Stimulated activated CD8-positive, alpha-beta memory T cell treated with anti-CD3 and anti-CD28 coated beads, Interleukin-15, amount 100 ng/mL, for 24 hours (primary cell): Measurements from ENCODE around the gene OPN1LW.
"Not testable (repeated sequence)": the region's sequence is repeated elsewhere in the genome, so short reads cannot be mapped to it uniquely, and the experiment has no call there.

Experiments
- DNase-seq: peaks from one replicate; pipeline ENCODE4 v3.0.0-alpha.2; 2020; ENCODE audit warnings: low read depth

The OPN1LW gene

DNA sequence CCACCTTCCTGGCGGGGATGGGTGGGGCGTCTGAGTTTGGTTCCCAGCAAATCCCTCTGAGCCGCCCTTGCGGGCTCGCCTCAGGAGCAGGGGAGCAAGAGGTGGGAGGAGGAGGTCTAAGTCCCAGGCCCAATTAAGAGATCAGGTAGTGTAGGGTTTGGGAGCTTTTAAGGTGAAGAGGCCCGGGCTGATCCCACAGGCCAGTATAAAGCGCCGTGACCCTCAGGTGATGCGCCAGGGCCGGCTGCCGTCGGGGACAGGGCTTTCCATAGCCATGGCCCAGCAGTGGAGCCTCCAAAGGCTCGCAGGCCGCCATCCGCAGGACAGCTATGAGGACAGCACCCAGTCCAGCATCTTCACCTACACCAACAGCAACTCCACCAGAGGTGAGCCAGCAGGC is at the start of gene OPN1LW:
Gene OPN1LW, plus strand, starts transcription at position 234 of the 400 bp plus-strand sequence. Its CDS starts 41 bp downstream, at position 275.
- DNase-seq: not testable (repeated sequence)

DNA sequence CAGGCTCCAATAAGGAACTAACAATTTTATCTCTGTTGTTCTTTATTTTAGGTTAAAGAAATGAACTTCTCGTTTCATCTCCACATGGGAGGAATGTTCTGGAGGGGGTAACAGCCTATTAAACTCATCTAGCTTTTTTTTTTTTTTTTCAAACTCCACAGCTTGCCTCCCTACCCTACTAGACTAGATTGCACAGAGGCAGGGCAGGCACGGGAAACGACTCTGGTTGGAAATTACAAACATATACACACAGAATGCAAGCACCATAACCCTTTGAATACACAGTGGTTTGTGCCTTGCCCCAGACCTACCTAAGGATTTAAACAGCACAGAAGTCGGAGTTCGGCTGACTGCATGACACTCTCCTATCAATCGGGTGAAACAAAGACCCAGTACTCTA is 49.2 kb upstream of the OPN1LW start:
- DNase-seq: no peak

DNA sequence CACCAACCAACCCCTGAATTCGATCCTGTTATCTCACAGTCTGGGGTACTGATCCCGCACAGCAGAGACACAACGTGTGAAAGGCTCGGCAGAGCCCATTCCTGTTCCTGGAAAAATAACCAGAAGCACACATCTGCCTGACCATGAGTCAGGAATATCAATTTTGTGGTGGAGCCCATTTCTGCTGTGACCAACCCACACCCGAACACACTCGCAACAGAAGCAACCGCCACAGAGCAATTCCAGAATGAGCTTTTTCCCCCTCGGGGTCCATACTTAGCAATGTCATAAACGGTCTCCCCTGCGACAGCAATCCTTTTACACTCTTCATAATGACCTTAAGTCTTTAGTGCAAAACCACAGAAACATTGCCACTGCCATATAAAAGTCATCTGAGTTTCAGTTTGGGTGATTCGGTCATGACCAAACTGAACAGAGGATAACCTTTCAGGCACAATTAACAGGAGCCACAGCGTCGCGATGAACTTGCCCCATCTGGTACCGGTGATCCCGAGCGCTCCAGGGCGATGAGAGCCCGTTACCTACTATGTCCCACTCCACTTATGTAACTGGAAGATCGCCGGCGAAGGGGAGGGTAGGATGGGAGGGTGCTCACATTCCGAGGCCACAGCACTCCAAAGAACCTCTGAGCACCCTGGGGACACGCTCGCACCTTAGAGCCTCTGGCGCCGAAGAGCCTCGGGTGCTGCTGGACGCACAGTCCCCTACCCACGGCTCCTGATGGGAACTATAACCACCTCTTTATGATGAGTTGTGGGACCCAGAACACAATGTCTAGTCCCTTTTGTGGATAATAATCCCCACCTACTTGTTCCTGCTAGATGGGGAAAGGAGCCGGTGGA is 47.7 kb upstream of the OPN1LW start:
- DNase-seq: no peak

DNA sequence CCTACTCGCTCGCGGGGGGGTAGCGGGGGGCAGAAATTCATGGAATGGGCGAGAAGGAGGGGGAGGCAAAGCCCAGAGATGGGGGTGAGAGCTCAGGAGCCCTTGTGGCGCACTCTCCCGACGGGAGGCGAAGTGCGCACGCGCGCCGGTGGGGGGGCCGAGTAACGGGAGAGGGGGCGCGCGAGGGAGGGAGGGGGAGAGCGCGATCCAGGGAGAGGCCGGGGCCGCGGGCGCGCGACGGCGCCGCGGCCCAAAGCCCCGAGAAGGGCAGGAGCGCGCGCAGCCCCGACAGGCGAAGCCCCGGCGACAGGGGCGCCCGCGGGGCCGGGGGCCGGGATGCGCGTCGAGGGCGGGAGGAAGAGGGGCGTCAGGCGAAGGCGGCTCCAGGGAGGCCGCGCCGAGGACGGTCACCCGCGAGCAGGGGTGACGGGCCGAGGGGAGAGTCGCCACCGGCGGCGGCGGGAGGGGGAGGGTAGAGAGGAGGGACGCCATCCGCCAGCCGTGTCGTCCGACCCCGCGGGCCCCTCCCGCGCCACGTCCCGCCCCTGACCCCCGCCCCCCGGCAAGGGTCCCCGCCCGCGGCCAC is 46.9 kb upstream of the OPN1LW start:
- peak; percentile 36 for DNase-seq

DNA sequence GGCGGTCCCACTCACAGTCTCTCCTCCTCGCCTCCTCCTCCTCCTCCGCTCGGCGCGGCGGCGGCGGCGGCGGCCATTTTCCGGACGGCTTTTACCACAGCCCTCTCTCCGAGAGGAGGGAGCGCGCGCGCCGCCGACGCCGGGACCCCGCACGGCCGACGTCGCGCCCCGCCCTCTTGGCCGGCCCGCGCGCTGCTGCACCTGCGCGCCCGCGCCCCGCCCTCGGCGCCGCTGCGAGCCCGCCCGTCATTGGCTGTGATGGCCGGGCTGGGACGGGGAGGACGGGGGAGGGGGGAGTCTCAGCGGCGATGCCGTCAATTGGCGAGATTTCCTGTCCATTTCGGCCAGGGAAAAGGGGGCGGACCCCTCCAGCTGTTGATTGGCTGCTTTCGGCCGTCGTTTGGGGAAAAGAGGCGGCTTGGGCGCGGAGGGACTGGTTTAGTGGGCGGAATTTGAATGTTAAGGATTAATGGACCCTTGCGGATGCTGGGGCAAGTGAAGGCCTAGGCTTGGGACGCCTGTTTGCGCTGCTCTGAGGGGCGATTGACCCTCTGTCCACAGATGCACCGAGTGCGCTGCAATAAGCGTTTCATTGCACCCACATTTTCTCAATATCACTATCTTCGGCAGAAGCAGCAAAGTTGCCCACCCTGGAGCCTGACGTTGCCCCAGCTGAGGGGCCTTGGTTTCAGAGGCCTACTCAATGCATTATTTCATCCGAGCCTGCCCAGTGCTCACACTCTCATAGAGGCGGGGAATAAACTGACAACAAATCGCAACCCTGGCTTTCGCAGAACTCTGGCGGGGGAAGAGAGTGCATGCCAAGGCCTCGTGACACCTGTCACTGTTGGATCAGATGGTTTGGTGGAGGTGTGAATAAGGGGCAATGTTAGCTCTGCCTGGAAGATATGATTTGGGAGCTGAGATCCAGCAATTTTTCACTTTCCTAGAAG is 46.2 kb upstream of the OPN1LW start, which contains the start of gene MECP2:
Gene MECP2, minus strand, starts transcription at position 129 of the 953 bp plus-strand sequence.
- DNase-seq: peak; percentile 63

DNA sequence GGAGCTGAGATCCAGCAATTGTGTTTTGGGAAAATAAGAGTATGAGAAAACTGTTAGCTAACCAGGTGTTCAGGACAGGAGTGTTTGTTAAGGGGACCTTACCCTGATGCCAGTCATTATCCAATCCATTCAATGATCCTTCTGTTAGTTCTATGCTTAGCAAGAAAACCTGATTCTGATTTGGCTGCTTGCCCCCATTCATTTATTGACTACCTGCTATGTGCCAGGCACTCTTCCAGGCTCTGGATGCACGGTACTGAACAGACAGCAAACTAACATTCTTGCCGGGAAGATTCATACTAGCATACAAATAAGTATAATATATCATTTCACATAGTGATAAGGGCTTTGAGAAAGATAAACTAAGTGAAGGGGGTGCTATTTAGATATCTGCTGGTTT is 45.5 kb upstream of the OPN1LW start:
- DNase-seq: no peak

DNA sequence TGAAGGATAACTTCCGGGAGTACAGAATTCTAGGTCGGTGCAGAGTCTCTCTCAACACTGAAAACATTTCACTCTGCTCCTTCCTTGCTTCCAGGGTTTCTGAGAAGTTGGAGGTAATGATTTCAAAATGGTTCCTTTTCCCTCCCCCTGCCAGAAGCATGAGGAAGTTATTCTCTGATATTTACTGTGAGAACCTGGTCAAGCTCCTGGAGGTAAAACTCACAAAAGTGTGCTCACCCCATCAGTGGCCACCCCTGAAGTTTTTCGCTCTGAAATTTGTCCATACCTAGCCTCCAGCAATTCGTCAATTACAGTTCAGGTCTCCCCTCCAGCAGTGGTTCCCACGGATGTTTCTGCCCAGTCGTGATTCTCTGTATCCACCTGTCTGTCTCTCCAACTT is 30.3 kb upstream of the OPN1LW start:
- DNase-seq: no peak

DNA sequence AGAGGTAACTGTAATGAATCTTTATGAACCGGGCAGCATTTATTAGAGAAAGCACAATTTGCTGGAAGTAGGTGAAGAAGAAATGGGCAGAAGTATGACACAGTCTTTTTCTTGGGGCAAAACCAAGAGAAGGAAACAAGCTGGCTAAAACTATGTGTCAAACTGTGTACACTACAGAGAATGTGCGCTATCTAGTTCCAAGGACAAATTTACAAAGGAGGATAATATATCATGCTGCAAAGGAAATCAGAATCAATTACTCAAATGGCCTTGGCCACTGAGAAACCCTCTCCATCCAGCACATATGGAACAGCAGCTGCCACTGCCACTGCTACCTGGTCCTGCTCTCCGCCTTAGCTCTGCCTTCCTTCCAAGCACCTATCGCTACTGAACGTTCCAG is 29.4 kb upstream of the OPN1LW start:
- no peak for DNase-seq

DNA sequence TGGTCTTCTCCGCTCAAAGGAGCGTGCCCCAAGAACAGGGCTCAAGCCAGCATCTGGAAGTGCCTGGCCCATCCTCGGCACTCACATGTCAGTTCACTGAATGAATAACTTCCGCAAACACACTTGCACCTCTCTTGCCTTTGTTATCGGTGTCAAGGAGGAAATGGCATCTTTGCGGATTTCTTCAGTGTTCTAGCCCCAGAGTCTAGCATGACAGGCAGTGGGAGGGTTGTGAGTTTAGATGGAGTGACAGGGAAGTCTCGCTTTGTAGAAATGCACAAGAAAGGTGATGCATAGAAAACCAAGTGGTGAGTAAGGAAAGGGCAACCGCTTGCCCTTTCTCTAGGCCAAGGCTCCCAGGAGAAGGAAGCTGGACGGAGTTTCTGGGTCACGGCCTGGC is 29.0 kb upstream of the OPN1LW start:
- no peak for DNase-seq

DNA sequence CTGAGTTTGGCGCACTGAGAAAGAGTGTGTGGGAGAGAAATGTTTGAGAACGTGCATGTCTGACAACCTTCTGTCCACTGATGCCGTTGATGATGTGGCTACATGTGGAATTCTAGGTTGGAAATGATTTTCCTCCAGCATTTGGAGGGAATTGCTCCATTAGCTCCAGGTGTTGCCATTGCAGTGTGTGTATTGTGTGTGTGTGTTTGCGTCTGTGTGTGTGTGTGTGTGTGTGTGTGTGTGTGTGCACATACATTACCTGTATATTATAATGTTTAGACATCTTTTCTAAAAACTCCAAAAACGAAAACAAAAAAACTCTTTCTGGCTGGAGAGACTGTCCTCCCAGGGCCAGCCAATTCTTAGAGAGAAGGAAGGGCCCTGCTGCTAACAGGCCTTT is 28.3 kb upstream of the OPN1LW start:
- no peak for DNase-seq

DNA sequence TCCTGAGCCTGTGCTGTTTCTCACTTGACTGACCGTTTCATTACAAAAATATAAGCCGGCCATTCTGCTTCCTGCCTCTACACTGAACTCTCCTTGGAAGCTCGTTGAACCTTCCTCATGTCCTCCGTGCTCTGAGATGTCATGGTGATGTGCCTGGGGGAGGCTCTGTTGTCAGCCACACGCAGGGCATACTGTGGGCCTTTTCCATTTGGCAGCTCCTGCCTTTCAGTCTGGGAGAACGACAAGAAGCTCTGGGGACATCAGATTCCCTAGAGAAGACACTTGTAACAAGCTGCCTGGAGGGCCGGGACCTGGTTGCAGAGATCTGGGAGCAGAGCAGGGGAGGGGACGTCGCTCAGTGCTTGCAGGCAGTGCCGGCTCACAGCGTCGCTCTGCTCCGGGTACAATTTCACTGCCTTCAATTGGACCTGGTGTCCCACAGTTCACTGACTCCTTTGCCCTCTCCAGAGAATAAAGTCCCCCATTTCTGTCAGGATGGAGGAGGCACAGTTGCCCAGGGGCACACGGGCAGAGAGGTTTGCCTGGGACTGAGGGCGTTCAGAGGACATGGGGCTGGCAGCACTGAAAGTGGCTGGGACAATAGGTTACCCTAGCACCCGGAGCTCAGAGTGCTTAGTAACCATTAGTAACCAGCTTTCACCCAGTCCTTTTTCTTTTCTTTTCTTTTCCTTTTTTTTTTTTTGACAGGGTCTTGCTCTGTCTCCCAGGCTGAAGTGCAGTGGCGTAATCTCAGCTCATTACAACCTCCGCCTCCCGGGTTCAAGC is 27.4 kb upstream of the OPN1LW start:
- no peak for DNase-seq

DNA sequence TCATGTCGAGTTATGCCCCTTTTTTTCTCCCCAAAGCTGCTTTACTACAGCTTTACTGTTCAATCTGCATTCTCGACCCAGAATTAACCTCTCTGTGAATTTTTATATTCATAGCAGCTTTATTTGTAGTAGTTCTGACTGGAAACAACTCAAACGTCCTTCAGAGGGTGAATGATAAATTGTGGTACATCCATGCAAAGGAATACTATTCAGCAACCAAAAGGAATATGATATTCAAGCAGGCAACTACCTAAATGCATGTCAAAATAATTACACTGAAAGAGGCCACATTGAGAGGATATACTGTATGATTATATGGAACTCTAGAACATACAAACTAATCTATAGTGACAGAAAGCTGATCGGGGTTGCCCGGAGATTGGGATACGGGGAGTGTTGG is 26.5 kb upstream of the OPN1LW start:
- DNase-seq: no peak

DNA sequence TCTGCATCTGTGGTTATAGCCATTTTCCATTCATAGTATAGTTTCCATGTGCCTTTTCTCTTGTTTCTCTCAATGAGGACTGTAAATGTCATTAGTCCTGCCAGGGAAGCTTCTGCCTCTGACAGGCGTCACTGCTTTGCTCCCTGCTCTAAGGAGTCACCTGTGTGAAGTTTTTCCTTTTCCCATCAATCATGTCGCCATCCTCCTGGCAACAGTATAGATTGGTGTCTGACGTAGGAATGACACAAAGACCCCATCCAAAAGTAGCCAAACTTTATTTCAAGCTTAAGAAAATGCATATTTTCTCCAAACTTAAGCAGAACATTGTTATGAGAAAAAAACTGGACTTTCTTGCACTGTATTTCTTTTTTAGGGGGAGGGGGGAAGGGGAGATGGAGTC is 23.5 kb upstream of the OPN1LW start:
- no peak for DNase-seq

DNA sequence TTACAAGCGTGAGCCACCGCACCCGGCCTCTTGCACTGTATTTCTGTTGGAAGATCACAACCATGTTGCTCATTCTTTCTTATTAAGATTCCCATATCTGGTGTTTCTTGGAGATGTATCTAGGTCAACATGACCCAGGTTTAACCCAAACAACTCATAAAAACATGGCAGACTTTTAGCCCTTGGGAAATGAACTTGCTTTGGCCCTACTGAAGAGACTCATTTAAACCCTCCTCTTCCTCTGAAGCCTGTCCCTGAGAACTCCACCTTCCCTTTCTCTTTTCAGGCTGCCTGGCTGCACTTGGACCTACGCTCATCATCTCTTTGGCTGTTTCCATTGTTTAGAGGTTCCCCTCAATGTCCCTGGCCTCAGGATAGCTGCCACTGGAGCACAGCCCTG is 22.8 kb upstream of the OPN1LW start:
- DNase-seq: no peak

DNA sequence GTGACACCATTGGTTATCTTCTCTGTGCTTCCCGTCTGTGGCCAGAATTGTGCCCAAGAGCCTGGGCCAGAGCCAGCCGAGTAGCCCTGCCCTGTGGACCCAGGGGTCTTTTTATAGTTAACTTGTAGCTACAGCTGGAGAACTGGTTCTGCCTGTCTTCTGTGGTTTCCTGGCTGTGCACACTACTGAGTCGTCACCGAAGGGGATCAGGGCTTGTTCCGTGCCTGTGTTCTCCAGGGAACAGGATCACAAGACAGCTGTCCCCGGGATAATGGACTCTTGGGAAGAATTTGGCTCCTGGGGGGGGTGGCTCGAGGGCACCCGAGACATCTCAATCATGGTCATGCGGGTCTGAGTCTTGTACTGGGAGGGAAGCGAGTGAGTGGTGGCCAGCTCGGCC is 22.1 kb upstream of the OPN1LW start:
- DNase-seq: no peak

DNA sequence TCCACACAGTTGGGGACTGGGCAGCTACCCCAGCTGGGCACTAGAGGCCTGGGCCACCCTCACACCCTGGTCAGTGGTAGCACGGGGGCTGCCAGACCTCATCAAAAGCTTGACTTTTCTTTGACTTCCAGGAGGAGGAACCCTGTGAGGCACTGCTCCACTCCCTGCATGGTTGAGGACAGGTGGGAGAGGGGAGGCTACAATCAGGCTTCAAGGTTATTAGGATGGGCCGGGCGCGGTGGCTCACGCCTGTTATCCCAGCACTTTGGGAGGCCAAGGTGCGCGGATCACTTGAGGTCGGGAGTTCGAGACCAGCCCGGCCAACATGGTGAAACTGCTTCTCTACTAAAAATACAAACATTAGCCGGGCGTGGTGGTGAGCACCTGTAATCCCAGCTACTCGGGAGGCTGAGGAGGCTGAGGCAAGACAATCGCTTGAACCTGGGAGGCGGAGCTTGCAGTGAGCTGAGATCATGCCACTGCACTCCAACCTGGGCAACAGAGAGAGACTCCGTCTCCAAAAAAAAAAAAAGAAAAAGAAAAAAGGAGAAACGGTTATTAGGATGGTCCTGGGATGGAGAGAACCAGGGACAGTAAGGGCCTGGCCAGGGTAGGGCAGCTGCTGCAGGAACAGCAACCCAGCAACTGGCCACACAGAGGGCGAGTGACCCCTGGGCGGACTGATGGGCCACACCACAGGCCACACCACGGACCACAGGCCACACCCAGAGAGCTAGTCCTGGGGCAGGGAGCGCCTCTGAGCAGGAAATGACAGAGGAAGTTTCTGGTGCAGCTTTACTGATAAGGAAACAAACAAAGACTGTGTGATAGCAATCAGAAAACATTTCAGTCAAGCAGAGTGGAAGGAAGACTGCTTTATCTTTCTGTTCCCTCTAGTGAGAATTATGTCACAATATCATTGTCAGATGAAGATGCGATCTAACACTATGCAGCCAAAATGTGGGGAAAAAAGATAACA is 20.5 kb upstream of the OPN1LW start:
- no peak for DNase-seq

DNA sequence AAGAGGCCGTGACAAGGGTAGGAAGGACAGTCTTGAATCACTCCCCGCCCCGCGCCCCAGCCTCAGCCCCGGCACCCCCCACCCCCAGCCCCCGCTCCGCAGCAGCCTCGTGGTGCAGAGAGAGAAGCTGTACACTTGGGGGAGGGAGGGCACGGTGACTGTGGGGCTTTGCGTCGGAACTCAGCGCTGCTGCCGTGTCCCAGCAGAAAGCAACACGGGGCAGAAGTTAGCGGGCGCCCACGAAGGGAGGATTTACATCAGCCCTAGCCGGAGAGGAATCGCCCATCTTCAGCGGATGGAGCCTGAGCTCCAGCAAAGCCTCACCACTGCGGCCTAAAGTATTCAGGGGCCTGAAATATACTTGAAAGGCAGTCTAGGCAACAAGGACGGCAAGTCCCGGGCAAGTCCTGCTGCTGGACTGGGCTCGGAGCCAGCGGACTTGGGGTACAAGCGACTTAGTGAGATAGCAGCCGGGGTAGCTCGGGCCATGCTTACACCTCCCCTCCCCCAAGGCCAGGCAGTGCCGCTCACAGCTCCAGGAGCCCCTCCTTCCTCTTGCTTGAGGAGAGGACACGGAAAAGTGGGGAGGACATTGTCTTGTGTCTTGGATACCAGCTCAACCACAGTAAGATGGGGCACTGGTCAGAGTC is 18.5 kb upstream of the OPN1LW start:
- no peak for DNase-seq

DNA sequence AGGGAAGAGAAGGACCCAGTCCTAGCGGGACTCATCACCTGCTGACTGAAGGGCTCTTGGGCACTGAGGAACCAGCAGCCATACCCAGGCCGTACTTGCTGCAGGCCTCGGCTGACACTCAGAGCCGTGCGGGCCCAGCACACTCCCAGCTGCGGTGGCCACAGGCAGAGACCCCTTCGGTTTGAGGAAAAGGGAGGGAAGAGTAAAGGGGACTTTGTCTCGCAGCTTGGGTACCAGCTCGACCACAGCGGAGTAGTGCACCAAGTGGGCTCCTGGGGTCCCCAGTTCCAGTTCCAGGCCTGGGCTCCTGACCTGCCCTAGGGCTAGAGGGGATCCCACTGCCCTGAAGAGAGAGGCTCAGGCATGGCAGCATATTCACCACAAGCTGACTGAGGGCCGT is 17.9 kb upstream of the OPN1LW start:
- no peak for DNase-seq

DNA sequence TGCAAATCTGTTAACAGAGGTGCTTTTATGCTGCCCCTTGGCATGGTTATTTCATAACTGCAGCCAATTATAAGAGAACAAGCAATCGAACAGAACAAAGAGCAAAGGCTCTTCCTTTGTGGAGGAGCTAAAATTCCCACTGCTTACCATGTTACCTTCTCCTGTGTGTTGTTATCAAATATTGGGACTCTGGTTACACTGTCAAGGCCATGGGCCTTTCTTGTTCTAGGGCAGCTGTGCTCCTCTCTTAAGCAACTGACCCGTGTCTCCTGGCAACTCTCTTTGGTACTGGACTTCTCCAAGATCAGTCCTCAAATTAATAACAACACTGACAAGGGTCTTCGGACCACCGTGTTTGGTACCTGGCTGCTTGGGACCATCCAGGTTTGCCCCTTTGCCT is 12.1 kb upstream of the OPN1LW start:
- DNase-seq: no peak

DNA sequence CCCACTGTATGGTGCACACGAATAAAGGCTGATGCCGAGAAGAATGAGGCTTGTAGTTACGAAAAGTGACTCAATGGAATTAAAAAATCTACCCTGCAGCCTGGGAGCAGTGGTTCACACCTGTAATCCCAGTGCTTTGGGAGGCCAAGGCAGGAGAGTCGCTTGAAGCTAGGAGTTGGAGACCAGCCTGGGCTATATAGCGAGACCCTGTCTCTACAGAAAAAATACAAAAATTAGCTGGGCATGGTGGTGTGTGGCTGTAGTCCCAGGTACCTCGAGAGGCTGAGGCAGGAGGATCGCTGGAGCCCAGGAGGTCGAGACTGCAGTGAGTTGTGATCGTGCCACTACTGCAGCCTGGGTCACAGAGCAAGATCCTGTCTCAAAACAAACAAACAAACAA is 11.7 kb upstream of the OPN1LW start:
- DNase-seq: no peak
